ENCODE results near the gene SULT1A2. TPM values are rescaled to one million over a fixed set of nuclear protein-coding genes. Genes with fewer than 3 reads are reported as not detected.
"Not testable (repeated sequence)": the region's sequence is repeated elsewhere in the genome, so short reads cannot be mapped to it uniquely, and the experiment has no call there.

The SULT1A2 gene
- total RNA-seq, 1 experiment from 2014 or later: not detected

- ChIA-PET CTCF (no interaction called here), POLR2A (ENCODE audit: unreplicated experiment) (no interaction called here)
- Histone ChIP-seq H3K9me2 (replicated peaks; ENCODE audit: low read length) (no peaks in the 10 kb centered on the region), H3K9me3 (ENCODE audit: low read length) (no peaks in the 10 kb centered on the region), H3F3A (ENCODE audit: low read length, unreplicated experiment) (no peaks in the 10 kb centered on the region), H3K4me1 (ENCODE audit: insufficient read depth, low read length) (no peaks in the 10 kb centered on the region), H4K20me1 (ENCODE audit: low read length) (no peaks in the 10 kb centered on the region), H3K27me3 (ENCODE audit: low read length) (no peaks in the 10 kb centered on the region), H3K9ac (ENCODE audit: low read length) (no peak overlapping the region), H3K27ac (ENCODE audit: low read length) (no peak overlapping the region), H3K4me2 (ENCODE audit: low read length) (no peak overlapping the region), H3K79me2 (ENCODE audit: low read length) (no peaks in the 10 kb centered on the region), H3K4me3 (ENCODE audit: low read length) (no peak overlapping the region), H2AFZ (ENCODE audit: low read length) (no peak overlapping the region), H3K36me3 (ENCODE audit: low read depth, low read length) (no peaks in the 10 kb centered on the region)
- DNase-seq: no peak
- intact Hi-C loops (cut with micrococcal nuclease): no loop called here
- no peak for ATAC-seq
- no TSS peak for BruUV-seq (replicated peaks)
- no peak for TF ChIP-seq CTCF (conservative IDR thresholded peaks at IDR 0.05; ENCODE audit: low read depth, low read length)
These were observed 927 bp upstream of the SULT1A2 start for GRCh38 chr16:28597692-28598261.

- no peak overlapping the region for H3K9ac ChIP-seq (ENCODE audit: low read length)
- CTCF ChIA-PET: no interaction called here
These were observed 677 bp downstream of the SULT1A2 start for GRCh38 chr16:28596115-28596630.

GRCh38 chr16:28595451-28595850, 1.4 kb downstream of the SULT1A2 start:
- H3K36me3 ChIP-seq (ENCODE audit: low read depth, low read length); ATAC-seq; H3K9me2 ChIP-seq (replicated peaks; ENCODE audit: low read length); POLR2A ChIA-PET (ENCODE audit: unreplicated experiment); H3K27ac ChIP-seq (ENCODE audit: low read length); CTCF ChIA-PET; H3K9ac ChIP-seq (ENCODE audit: low read length); H3K27me3 ChIP-seq (ENCODE audit: low read length); H3K4me1 ChIP-seq (ENCODE audit: insufficient read depth, low read length); H3K4me2 ChIP-seq (ENCODE audit: low read length); H3F3A ChIP-seq (ENCODE audit: low read length, unreplicated experiment); H4K20me1 ChIP-seq (ENCODE audit: low read length); H3K79me2 ChIP-seq (ENCODE audit: low read length); BruUV-seq (replicated peaks); intact Hi-C loops (cut with micrococcal nuclease); H2AFZ ChIP-seq (ENCODE audit: low read length); H3K4me3 ChIP-seq (ENCODE audit: low read length); H3K9me3 ChIP-seq (ENCODE audit: low read length); DNase-seq: not testable (repeated sequence)

More at GRCh38 chr16:28596115-28596630, 677 bp downstream of the SULT1A2 start:
- DNase-seq (no peak), ATAC-seq (no peak)
- H3K79me2 ChIP-seq (ENCODE audit: low read length): no peaks in the 10 kb centered on the region
- no peaks in the 10 kb centered on the region for H3K9me3 ChIP-seq (ENCODE audit: low read length)
- no peak overlapping the region for H3K27ac ChIP-seq (ENCODE audit: low read length)
- H3K36me3 ChIP-seq (ENCODE audit: low read depth, low read length): no peaks in the 10 kb centered on the region
- TF ChIP-seq CTCF (conservative IDR thresholded peaks at IDR 0.05; ENCODE audit: low read depth, low read length) (no peak), EZH2 (IDR thresholded peaks at IDR 0.05; ENCODE audit: low read length, unreplicated experiment) (no peak), EZH2phosphoT487 (IDR thresholded peaks at IDR 0.05; ENCODE audit: borderline replicate concordance, low read length) (no peak)
- no peaks in the 10 kb centered on the region for H3K27me3 ChIP-seq (ENCODE audit: low read length)
- POLR2A ChIA-PET (ENCODE audit: unreplicated experiment): no interaction called here
- H3K9me2 ChIP-seq (replicated peaks; ENCODE audit: low read length): no peaks in the 10 kb centered on the region
- no peaks in the 10 kb centered on the region for H4K20me1 ChIP-seq (ENCODE audit: low read length)
- intact Hi-C loops (cut with micrococcal nuclease): no loop called here
- H3K4me2 ChIP-seq (ENCODE audit: low read length): no peak overlapping the region
- no peaks in the 10 kb centered on the region for H3K4me1 ChIP-seq (ENCODE audit: insufficient read depth, low read length)
- H3F3A ChIP-seq (ENCODE audit: low read length, unreplicated experiment): no peaks in the 10 kb centered on the region
- no peak overlapping the region for H3K4me3 ChIP-seq (ENCODE audit: low read length)
- BruUV-seq (replicated peaks): no TSS peak
- no peak overlapping the region for H2AFZ ChIP-seq (ENCODE audit: low read length)

Measured in PC-3 (cell line).